GM12864 (cell line): ENCODE data around the gene CHSY1.
A peak's percentile ranks its signal among the peaks of the same experiment; 100 is the strongest.

Experiments
- DNase-seq: peaks from one replicate; pipeline ENCODE4 v3.0.0-alpha.2; 2011; ENCODE audit warnings: low read depth
- H3K4me3 ChIP-seq: 2 replicates; pipeline ENCODE4 v1.5.1; 2011; ENCODE audit warnings: mild to moderate bottlenecking, low read depth, low read length, control low read depth
- TF ChIP-seq, protein P1 (sequence below): IDR thresholded peaks from 2 replicates; pipeline ENCODE4 v1.5.1; 2011; ENCODE audit warnings: low read depth, mild to moderate bottlenecking, moderate library complexity, low read length, control low read depth, inconsistent platforms; ENCODE audit errors: missing control alignments

The CHSY1 gene

DNA sequence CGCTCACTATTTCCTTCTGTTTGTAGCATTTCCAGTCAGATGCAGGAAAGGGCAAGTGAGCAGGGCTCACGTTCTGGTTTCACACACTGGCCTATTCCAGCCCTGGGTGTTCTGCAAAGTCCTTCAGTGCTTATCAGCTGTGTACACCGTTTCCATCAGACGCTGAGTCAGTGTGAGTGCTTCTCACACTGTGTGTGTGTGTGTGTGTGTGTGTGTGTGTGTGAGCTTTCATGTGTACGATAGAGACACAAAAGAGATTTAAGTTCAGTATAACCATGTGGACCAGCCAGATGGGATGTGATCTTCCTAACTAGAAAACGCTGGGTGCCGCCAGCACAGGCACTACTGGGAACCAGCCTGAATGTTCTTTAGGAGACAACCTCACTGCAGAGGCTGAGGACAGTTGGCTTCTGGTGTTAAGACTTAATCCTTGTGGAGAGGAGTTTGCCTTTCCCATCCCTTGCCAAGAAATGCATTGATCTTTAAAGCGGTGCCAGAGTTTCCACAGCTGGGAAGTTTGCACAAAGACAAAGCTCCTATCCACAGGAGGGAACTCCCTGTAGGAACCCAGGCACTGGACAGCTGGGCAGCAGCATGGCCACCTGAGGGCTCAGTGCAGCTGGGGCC is 3.9 kb upstream of the CHSY1 start:
- DNase-seq, result no peak
- TF ChIP-seq, protein P1, sequence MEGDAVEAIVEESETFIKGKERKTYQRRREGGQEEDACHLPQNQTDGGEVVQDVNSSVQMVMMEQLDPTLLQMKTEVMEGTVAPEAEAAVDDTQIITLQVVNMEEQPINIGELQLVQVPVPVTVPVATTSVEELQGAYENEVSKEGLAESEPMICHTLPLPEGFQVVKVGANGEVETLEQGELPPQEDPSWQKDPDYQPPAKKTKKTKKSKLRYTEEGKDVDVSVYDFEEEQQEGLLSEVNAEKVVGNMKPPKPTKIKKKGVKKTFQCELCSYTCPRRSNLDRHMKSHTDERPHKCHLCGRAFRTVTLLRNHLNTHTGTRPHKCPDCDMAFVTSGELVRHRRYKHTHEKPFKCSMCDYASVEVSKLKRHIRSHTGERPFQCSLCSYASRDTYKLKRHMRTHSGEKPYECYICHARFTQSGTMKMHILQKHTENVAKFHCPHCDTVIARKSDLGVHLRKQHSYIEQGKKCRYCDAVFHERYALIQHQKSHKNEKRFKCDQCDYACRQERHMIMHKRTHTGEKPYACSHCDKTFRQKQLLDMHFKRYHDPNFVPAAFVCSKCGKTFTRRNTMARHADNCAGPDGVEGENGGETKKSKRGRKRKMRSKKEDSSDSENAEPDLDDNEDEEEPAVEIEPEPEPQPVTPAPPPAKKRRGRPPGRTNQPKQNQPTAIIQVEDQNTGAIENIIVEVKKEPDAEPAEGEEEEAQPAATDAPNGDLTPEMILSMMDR, result no peak
- no peak overlapping the region for H3K4me3 ChIP-seq

DNA sequence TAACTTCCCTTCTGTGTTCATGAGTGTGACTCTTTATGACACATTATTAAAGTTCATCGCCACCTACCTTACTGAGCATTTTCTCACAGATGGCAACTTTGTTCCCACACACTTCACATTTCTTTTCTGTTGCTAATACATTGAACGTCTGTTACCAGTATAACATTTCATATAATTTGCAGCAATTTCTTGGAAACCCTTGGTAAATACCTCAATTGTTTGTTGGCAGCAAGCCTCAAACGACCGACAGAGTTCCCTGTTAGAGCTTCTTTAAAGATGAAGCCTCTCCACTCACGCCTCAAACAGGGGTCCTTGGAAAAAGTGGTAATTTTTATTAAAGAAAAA is 3.2 kb upstream of the CHSY1 start:
- no peak overlapping the region for H3K4me3 ChIP-seq
- no peak for DNase-seq
- TF ChIP-seq, protein P1, result no peak

DNA sequence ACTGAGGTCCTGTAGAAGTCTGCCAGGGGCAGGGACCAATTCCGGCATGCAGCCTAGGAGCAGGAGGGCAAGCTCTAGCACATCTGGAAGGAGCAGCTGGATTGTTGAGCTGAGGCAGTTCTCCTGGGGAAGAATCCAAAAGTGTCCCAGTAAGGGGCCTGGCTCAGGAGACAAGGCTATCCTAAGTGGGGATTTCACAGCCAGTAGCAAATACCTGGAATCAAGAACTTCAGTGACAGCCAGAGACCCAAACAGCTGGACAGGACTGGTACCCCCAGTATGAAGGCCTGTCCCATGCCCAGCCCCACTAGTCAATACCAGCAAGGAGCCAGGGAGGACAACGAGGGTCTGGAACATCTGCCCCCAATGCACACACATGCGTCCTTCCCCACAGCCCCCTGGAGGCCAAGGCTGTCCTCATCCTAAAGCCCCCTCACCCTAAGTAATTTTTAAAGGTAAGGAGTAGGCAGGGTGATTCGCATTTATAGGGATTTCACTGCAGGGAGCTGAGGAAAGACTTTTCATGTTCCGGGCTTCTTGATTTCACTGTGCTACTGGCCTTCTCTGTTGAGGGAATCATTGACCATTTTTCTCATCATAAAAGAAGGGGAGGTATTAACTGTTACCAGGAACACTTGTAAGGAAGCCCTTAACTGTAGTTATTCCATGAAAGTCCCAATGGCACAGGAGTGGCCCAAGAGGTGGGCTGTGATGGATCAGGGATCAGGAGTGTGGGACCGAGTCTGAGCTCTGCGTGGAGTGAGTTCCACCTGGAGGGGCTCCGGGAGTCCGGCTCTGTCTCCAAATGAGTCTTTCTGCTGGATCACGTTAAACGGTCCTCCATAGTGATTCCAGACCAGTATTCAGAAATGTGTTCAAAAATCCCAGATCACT is 2.6 kb upstream of the CHSY1 start:
- TF ChIP-seq, protein P1, result no peak
- no peak for DNase-seq
- H3K4me3 ChIP-seq, result no peak overlapping the region

DNA sequence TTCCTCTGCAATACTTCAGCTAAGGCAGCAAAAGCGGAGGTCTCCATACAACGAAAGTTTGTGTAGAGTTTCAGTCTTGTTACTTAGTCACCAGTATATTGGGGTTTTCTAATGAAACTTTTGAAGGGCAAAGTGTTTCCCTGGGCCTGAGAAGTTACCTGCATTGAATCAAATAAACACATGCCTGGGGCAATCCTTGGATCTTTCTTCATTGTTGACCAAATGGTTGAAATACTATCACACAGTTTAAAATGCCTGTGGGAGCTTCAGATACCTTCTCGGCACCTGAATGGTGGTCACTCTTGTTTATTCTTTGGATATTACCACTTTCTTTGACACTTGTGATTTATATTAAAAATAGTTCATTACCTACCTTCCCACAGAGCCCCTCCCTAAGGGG is 988 bp upstream of the CHSY1 start:
- no peak for DNase-seq

DNA sequence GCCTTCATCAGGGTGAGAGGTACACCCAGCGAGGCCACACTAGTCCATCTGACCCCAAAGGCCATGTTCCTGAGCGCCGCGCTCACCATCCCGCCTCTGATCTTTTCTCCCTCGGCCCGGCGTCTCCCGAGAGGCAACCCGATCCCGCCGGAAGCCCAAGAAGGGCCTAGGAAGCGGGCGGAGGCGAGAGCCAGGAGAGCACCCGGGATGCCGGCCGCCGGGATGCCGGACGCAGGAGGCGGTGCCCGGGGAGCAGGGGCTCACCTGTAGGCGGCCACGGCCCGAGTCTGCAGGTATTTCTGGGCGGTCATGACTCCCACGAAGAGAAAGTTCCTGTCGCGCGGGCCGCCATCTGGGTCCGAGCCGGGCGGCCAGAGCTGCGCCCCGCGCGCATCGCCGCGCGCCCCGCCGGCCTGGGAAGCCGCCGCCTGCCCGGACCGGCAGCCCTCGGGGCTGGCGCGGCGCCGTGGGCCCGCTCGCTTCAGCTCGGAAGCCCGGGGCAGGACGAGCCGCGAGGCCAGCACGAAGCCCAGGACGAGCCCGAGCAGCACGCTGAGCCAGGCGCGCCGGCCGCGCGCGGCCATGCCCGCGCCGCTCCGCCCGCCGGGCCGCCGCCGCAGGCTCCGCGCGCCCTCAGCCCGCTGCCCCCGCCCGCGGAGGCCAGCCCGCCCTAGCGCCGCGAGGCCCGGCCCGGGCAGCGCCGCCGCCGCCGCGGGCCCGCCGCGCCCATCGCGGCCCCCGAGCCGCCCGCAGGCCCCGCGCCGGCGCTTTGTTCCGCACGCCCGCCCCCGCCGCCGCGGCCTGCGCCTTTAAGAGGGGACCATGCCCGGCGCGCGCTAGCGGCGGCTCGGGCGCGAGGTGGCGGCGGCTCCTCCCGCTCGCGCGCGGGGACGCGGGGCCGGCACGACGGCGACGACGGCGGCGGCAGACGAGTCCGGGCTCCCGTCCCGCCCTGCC is 697 bp downstream of the CHSY1 start:
- TF ChIP-seq, protein P1, result no peak
- H3K4me3 ChIP-seq, result peak overlapping the region; percentile 86
- DNase-seq, result no peak

More for the DNA sequence above, 988 bp upstream of the CHSY1 start:
- TF ChIP-seq, protein P1, result no peak
- H3K4me3 ChIP-seq, result peak overlapping the region; percentile 70

DNA sequence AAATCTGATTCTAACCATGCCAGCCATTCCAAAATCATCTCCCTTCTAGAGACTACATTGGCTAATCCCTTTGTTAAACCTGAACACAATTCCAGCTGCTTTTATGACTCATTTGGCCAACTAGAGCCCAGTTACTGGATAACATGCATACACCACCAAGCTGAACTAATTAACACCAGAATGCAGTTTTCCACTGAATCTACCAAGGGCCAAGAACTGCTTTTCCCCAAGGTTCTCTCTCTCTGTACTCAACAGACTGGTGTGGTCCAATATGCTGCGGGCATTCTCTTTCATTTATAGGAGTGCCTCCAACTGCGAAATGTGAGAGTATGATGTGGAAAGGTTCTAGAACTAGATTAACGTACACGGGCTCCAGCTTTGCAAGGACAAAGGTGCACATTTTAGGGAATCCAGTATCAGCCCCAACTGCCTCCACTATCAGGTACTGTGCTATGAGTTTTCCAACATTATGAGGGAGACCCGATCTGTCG is 1.5 kb downstream of the CHSY1 start:
- H3K4me3 ChIP-seq, result peak overlapping the region; percentile 86
- TF ChIP-seq, protein P1, result no peak
- no peak for DNase-seq
